IPS-NIHi7 (cell line): ENCODE measurements around the gene MXI1.

Experiments
- DNase-seq: peaks from one replicate; pipeline ENCODE4 v3.0.0; 2012; ENCODE audit warnings: mixed read lengths; ENCODE audit errors: extremely low spot score

The MXI1 gene

GRCh38 chr10:110274647-110275046, 67.2 kb downstream of the MXI1 start:
- no peak for DNase-seq

- no peak for DNase-seq
Measured at GRCh38 chr10:110275128-110275729, 67.8 kb downstream of the MXI1 start.

GRCh38 chr10:110276603-110277002, 69.2 kb downstream of the MXI1 start:
- DNase-seq: no peak

- no peak for DNase-seq
Measured at GRCh38 chr10:110277591-110277990, 70.2 kb downstream of the MXI1 start.

DNA sequence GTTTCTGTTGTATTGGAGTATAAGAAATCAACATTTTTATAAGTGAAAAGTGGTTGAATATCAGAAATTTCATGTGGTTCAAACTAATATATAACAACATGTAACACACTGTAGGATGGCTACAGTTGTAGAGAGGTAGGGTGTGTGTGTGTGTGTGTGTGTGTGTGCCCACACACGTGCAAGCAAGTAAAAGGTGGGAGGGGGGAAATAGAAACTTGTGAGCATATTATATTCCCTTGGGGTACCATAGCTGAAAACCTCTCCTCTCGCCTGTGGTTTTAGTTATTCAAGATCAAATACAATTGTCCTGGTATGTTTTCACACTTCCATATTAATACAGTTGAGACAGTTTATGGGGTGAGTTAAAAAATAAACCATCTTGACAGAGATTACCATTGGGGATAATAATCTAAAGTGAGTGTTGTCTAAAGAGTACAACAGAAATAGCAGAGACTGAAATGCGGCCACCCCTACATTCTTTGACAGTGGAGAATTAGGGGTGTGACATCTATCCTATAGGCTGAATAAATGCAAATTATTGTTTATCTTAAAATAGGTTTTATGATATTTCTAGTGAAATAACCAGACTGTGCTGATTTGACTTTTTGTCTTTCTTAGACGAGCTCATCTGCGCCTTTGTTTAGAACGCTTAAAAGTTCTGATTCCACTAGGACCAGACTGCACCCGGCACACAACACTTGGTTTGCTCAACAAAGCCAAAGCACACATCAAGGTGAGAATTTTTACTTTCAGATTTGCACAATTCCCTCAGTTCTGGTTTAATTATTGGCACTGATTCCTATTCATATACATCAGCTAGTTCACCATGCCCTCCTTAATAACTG, 71.4 kb downstream of the MXI1 start:
- no peak for DNase-seq

GRCh38 chr10:110279407-110279986, 72.1 kb downstream of the MXI1 start:
- DNase-seq: peak; percentile 49

GRCh38 chr10:110284262-110284661, 76.9 kb downstream of the MXI1 start:
- DNase-seq: no peak

DNA sequence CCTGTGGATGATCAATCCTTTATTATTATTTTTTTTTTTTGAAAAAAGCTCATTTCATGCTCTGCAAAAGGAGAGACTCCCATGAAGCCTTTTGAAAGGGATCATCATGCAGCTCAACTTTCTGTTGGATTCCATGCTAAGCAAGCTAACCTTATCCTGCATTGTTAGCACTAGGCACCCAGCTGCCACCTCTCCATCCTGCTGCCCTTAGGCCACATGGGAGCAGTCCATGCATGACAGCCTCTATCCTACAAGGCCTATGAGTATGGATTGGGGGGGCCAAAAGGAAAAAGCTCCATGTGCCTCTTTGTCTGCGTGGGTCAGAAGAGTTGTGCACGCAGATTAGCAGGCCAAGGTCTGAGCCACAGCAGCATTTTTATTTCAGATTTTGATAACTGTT, 78.1 kb downstream of the MXI1 start:
- peak; percentile 15 for DNase-seq

GRCh38 chr10:110286841-110287240, 79.4 kb downstream of the MXI1 start:
- no peak for DNase-seq

DNA sequence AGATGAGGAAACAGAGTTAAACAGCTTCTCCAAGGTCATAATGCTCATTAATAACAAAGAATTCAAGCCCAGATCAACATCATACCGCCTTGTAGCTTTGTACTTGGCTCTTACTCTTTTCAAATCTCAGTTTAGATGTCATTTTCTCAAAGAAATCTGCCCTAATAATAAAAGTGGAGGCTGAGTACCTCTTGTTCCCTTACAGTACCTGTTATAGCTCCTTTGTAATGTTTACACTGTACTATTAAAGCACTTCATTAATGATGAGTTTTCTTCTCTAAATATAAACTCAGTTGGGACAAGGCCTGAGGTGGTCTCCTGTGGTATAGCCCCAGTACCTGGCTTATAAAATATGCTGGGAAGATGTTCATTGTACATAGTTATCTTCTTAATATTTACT, 89.6 kb downstream of the MXI1 start:
- no peak for DNase-seq

- DNase-seq: no peak
Measured at GRCh38 chr10:110300486-110300986, 93.1 kb downstream of the MXI1 start.

GRCh38 chr10:110303681-110304080, 96.3 kb downstream of the MXI1 start:
- DNase-seq: no peak

GRCh38 chr10:110304394-110304779, 97.0 kb downstream of the MXI1 start:
- no peak for DNase-seq

- DNase-seq: peak; percentile 96
Measured at GRCh38 chr10:110304780-110305421, 97.5 kb downstream of the MXI1 start, which contains the start of gene SMNDC1. SMNDC1 (minus strand) TSS chr10:110304920; CDS start chr10:110303587, 1,333 bp downstream.

- peak; percentile 40 for DNase-seq
Measured at GRCh38 chr10:110305767-110306451, 98.5 kb downstream of the MXI1 start.

DNA sequence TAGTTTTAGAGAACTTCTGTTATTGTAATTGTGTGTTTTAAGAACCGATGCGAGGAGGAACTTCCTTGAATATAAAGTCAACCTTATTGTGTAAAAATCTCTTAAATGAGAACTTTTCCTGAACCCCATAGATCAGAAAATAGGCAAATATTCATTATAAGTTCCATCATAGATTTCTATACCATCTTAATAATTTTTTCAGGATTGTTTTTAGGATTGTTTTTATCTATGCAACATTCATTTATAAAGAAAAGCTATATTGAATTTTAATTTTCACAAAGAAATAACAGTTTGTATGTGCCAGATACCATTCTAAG, 99.0 kb downstream of the MXI1 start:
- no peak for DNase-seq

DNA sequence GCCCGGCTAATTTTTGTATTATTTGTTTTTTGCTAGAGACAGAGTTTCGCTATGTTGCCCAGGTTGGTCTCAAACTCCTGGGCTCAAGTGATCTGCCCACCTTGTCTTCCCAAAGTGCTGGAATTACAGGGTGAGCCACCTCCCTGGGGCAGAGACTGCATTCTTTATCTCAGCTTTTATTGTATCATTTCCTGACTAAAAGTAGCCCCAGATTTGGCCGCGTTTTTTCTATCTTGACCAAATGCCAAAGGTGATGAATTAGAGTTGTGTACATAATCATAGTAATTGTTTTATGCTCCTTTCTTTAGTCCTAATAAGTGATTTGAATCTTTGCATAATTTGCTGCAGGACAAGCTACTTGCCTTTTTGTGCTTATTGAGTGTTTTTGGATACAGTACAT, 100.4 kb downstream of the MXI1 start:
- no peak for DNase-seq

- no peak for DNase-seq
Measured at GRCh38 chr10:110310741-110311140, 103.3 kb downstream of the MXI1 start.

DNA sequence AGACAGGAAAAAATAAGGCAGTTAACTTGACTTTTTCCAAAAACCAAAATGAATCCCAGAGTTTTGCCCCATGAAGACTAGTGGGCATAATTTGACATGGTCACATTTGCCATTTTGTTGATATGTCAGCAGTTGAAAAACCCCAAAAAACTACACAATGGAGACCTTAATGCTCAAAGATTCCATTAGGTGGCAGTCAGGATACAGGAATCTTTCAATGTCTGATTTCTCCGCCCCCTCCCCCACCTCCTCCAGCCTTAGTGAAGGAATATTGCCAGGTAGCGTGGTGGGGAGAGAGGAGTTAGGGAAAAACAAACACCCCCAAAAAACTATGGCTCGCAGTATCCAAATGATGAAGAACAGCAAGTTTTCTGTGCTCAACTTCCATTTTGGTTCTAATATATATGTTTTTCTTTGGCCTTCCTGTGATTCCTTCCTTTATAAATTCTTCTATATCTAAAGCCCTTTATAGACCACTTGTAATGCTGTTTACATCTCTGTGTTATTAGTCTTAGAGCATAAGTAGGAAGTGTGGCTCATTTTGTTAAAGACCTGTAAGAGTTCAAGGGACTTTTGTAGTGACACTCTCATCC, 104.0 kb downstream of the MXI1 start:
- peak; percentile 60 for DNase-seq

DNA sequence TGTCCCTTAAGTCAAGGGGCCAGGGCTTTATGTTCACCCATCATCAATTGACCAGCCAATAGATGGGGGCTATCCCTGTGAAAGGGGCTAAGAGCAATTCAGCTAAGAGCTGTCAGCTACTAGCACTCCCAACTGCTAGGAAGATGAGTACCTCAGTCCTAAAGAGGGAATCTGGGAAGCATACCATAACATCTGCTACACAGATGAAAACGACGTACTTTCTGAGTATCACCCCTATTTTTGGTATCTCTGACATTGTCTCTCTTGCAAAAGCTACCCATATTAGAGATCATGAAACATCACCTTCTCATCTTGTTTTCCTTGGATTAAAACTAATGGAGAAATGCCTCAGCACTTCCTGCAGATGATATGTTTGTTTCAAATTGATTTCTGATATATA, 104.8 kb downstream of the MXI1 start:
- DNase-seq: no peak

DNA sequence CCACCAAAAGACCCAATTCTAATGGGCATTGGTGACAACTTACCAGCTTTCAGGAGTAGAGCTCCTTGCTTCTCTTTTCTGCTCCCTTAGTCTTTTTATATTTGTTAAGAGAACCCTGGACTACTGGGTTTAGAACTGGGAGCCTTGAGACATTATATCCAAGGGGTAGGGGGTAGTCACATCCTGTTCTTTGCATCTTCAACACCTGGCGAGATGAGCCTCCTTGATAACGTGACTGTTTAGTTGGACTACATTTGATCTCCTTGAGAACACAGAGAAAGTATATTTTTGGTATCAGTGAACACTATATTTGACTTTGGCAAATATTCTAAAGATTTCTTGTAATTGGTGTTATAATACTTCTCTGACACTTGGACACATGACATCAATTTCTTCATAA, 106.3 kb downstream of the MXI1 start:
- no peak for DNase-seq
